HG03520 (cell line): ENCODE data around the gene ZDHHC17.

Experiments used
- ATAC-seq: cut with Tn5 transposase; IDR thresholded peaks from one replicate; pipeline ENCODE4 v1.9.1; 2021; ENCODE audit warnings: mild to moderate bottlenecking, moderate library complexity; ENCODE audit not compliant: unreplicated experiment

ZDHHC17 gene

GRCh38 chr12:76876696-76877229, 112.8 kb downstream of the ZDHHC17 start:
- ATAC-seq = no peak

DNA sequence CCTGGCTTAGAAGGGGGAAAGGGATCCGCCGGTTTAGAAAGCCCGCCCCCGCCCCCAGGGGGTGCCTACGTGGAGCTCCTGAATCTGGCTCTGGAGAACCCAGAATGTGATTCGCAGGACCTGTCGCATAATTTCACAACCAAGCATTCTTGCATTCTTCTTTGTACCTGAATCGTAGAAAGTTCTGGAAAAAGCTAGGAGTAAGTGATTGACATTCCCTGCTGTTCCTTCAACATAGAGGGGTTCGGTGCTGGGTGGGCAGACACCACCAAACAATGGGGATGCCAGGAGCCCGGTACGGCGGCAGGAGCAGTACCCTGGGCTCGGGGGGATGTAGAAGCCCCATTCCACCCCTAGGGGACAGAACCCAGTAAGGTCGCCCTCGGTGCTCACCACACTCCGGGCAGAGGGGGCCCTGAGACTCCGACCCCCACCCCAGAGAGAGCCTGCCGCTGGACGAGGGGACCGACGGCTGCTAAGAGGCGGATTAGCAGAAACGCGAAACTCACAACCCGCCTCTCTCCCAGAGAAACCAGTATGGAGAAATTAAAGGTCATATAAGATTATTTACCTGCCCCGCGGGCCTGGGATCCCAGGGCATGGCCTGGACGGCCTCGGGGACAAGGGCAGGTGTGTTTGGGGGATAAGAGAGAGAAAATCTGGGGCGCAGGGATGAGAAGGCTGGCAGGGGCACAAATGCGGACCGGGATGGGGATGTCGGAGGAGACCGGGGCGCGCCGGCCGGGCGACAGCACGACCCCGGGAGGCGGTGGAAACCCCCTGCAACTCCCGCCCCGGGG, 114.4 kb downstream of the ZDHHC17 start:
- peak; percentile 43 for ATAC-seq

- peak; percentile 83 for ATAC-seq
These were observed 115.2 kb downstream of the ZDHHC17 start, which contains the start of gene CSRP2 for GRCh38 chr12:76878899-76879709. CSRP2 (minus strand) TSS chr12:76879019; CDS start chr12:76866260, 12,759 bp downstream.

- no peak for ATAC-seq
These were observed 116.0 kb downstream of the ZDHHC17 start for GRCh38 chr12:76879710-76880518.

- no peak for ATAC-seq
These were observed 116.7 kb downstream of the ZDHHC17 start for GRCh38 chr12:76880519-76881023.

GRCh38 chr12:76881142-76881541, 117.2 kb downstream of the ZDHHC17 start:
- ATAC-seq = no peak

DNA sequence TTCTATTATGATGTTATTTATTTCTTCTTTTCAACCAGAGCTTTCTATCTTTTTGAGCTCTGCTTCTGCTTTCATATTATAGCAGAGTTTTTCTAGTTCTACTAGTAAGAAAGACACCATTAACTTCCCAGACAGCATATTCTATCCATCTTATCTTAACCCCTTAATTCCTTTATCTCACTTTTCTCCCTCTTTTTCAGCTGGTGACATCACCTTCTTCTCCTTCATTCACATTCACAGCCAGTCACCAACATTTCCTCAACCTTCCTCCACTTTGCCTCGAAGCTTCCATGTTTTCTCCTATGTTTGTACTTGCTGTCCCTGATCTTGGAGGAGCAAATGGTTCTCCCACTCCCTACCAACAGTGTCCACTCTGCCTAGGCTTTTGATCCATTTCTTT, 118.5 kb downstream of the ZDHHC17 start:
- ATAC-seq = no peak

DNA sequence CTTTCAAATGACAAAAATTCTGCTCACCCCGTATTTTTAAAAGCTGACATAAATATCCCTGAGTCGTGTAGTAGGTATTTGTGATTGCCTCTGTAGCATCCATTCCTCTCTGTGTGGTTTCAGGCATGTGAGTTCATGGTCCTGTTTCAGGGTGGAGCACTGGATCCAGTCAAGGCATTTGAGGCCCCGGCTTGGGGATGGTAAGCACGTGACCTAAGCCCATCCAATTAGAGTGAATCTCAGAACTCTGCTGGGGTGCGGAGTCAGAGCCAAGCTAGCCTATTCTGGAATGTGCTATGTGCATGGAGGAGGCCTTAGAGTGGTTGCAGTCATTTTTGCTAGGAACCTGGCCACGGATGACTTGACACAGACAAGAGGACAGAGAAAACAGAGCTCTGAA, 119.2 kb downstream of the ZDHHC17 start:
- no peak for ATAC-seq

DNA sequence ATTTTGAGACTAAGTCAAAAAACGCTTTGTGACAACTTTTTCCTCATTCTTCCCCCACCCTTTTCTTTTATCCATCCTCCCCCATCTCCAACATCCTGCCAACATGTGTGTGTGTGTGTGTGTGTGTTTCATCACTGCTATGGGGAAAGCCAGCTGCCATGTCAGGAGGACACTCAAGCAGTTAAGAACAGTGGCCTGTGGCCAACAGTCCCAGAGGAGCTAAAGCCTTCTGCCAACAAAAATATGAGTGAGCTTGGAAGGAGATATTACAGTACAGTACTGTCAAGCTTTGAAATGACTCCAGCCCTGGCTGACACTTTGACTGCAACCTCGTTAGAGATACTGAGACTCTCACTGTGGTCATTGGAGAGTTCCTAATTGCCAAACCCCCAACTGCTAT, 119.9 kb downstream of the ZDHHC17 start:
- no peak for ATAC-seq

DNA sequence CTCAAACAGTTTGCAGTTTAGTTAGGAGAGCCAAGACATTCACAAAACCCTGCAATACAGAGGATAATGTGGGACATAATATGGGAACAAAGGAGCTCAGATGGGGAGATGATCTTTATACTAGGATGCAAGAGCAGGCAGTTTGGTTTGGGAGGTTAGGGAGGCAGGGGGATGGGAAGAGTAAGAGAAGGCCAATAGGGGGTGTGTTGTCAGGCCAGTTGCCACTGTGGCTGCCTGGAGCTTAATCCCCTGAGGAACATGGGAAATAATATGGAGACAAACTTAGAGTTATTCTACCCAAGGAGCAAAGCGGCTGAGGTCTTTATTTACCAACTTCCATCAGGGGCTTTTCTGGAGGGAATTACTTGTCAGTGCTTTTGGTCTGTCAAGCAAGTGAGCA, 124.9 kb downstream of the ZDHHC17 start:
- no peak for ATAC-seq

- ATAC-seq = no peak
These were observed 126.5 kb downstream of the ZDHHC17 start for GRCh38 chr12:76890151-76891143.

DNA sequence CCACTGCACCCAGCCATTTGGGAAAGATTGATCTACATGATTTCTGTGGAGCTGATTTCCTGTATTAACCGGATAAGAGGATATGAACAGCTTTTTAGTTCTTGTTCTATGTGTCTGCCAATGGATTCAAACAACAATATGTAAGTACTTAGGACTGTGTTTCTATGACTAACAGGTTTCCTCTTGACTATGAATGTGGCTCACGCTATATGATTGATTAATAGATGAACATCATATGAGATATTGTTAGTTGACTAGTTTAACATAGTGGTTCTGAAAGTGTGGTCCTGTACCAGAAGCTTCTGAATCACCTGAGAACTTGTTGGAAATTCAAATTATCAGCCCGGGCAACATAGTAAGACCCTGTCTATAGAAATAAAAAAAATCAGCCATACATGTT, 127.7 kb downstream of the ZDHHC17 start:
- no peak for ATAC-seq

- no peak for ATAC-seq
These were observed 131.9 kb downstream of the ZDHHC17 start for GRCh38 chr12:76895796-76896195.

GRCh38 chr12:76896274-76896673, 132.4 kb downstream of the ZDHHC17 start:
- ATAC-seq = no peak

- ATAC-seq = no peak
These were observed 134.5 kb downstream of the ZDHHC17 start for GRCh38 chr12:76898442-76898841.

- no peak for ATAC-seq
These were observed 135.6 kb downstream of the ZDHHC17 start for GRCh38 chr12:76899522-76899921.

- ATAC-seq = no peak
These were observed 137.9 kb downstream of the ZDHHC17 start for GRCh38 chr12:76901628-76902380.
